Lower leg skin (tissue), 3 donors: ENCODE results near the gene TMEM214.

ENCODE experiments used
- CTCF ChIP-seq, 3 donors: fragments of 450-650 bp; IDR thresholded peaks; one replicate each; pipeline ENCODE4 v1.5.1; 2016; ENCODE audit warnings: antibody characterized with exemption in 3 of 3, mild to moderate bottlenecking in 3 of 3, moderate library complexity in 2 of 3
- POLR2A ChIP-seq, 2 donors: fragments of 450-650 bp; IDR thresholded peaks; one replicate each; pipeline ENCODE4 v1.6.1; 2016 to 2017; ENCODE audit warnings: antibody characterized with exemption in 2 of 2, mild to moderate bottlenecking in 1 of 2, moderate library complexity in 1 of 2

- TF ChIP-seq CTCF (IDR thresholded peaks at IDR 0.05) = no peak
- TF ChIP-seq POLR2A (IDR thresholded peaks at IDR 0.05) = no peak
Observed at GRCh38 chr2:27024812-27025211, 8.0 kb upstream of the TMEM214 start.
